Ectodermal cell (in vitro differentiated cells): ENCODE data around the gene RASIP1.
"Not testable (repeated sequence)": the region's sequence is repeated elsewhere in the genome, so short reads cannot be mapped to it uniquely, and the experiment has no call there.

ENCODE experiments used
- H3K27ac ChIP-seq: 2 replicates; pipeline ENCODE4 v1.7.0; 2013; ENCODE audit warnings: mild to moderate bottlenecking, low read depth, low read length; ENCODE audit not compliant: insufficient read depth, poor library complexity, severe bottlenecking
- H3K27me3 ChIP-seq: 2 replicates; pipeline ENCODE4 v1.7.0; 2013; ENCODE audit warnings: mild to moderate bottlenecking, low read length; ENCODE audit not compliant: insufficient read depth, control insufficient read depth, poor library complexity, severe bottlenecking
- H3K36me3 ChIP-seq: one replicate; pipeline ENCODE4 v1.7.0; 2013; ENCODE audit warnings: low read length; ENCODE audit not compliant: control insufficient read depth, insufficient read depth
- H3K4me1 ChIP-seq: one replicate; pipeline ENCODE4 v1.7.0; 2013; ENCODE audit warnings: low read length; ENCODE audit not compliant: control insufficient read depth, insufficient read depth
- H3K4me3 ChIP-seq: 2 replicates; pipeline ENCODE4 v1.7.0; 2013; ENCODE audit warnings: low read depth, low read length, control low read depth; ENCODE audit not compliant: insufficient read depth
- H3K9me3 ChIP-seq: 2 replicates; pipeline ENCODE4 v1.7.0; 2013; ENCODE audit warnings: mild to moderate bottlenecking, low read length, moderate library complexity; ENCODE audit not compliant: control insufficient read depth
- WGBS, 2 experiments: methylation state at CpG; one replicate each; pipeline ENCODE4 v1.1.7; 2013; ENCODE audit warnings: missing lambda C conversion rate in 2 of 2; 5-methylcytosine and 5-hydroxymethylcytosine counted together

The RASIP1 gene

GRCh38 chr19:48685583-48685982 lies 54.8 kb downstream of the RASIP1 start:
- H3K27ac ChIP-seq = no peak overlapping the region
- no peaks in the 10 kb centered on the region for H3K27me3 ChIP-seq
- H3K4me3 ChIP-seq = no peak overlapping the region
- 88 to 91% methylated on average over 9 of the region's 9 CpGs for WGBS, 2 experiments
- H3K4me1 ChIP-seq = no peaks in the 10 kb centered on the region
- H3K36me3 ChIP-seq = no peaks in the 10 kb centered on the region
- no peaks in the 10 kb centered on the region for H3K9me3 ChIP-seq

GRCh38 chr19:48683349-48683748 lies 57.1 kb downstream of the RASIP1 start:
- no peaks in the 10 kb centered on the region for H3K36me3 ChIP-seq
- H3K27ac ChIP-seq = no peak overlapping the region
- H3K27me3 ChIP-seq = no peaks in the 10 kb centered on the region
- H3K9me3 ChIP-seq = no peaks in the 10 kb centered on the region
- no peaks in the 10 kb centered on the region for H3K4me1 ChIP-seq
- WGBS, 2 experiments = 94 to 96% methylated on average over 11 of the region's 11 CpGs
- H3K4me3 ChIP-seq = no peak overlapping the region

- Histone ChIP-seq H3K27ac (no peak overlapping the region), H3K4me3 (no peak overlapping the region), H3K9me3 (no peaks in the 10 kb centered on the region), H3K27me3 (no peaks in the 10 kb centered on the region), H3K36me3 (no peaks in the 10 kb centered on the region), H3K4me1 (no peaks in the 10 kb centered on the region)
- 91% methylated on average over 7 of the region's 7 CpGs for WGBS, 2 experiments
These were observed 59.3 kb downstream of the RASIP1 start for GRCh38 chr19:48681127-48681470.

- H3K9me3 ChIP-seq = no peaks in the 10 kb centered on the region
- H3K36me3 ChIP-seq = no peaks in the 10 kb centered on the region
- 95% methylated on average over 45 of the region's 45 CpGs for WGBS, 2 experiments
- no peak overlapping the region for H3K27ac ChIP-seq
- H3K27me3 ChIP-seq = no peaks in the 10 kb centered on the region
- H3K4me3 ChIP-seq = no peak overlapping the region
- H3K4me1 ChIP-seq = no peaks in the 10 kb centered on the region
These were observed 59.8 kb downstream of the RASIP1 start for GRCh38 chr19:48680436-48681126.

- not testable (repeated sequence) for H3K9me3 ChIP-seq, H3K27ac ChIP-seq, H3K4me1 ChIP-seq, H3K27me3 ChIP-seq, H3K4me3 ChIP-seq, H3K36me3 ChIP-seq
- 96% methylated on average over 18 of the region's 19 CpGs for WGBS, 2 experiments
These were observed 60.4 kb downstream of the RASIP1 start for GRCh38 chr19:48680006-48680405.

GRCh38 chr19:48678201-48678600 lies 62.2 kb downstream of the RASIP1 start:
- peaks cover 18% of the 10 kb centered on the region for H3K4me1 ChIP-seq
- H3K27ac ChIP-seq = no peak overlapping the region
- no peaks in the 10 kb centered on the region for H3K9me3 ChIP-seq
- H3K36me3 ChIP-seq = no peaks in the 10 kb centered on the region
- no peak overlapping the region for H3K4me3 ChIP-seq
- H3K27me3 ChIP-seq = peaks cover 4% of the 10 kb centered on the region
- WGBS, 2 experiments = 91% methylated on average over 2 to 4 of the region's 4 CpGs

GRCh38 chr19:48676887-48677286 lies 63.5 kb downstream of the RASIP1 start:
- H3K4me1 ChIP-seq = peaks cover 24% of the 10 kb centered on the region
- H3K4me3 ChIP-seq = no peak overlapping the region
- WGBS, 2 experiments = 93 to 94% methylated on average over 13 of the region's 13 CpGs
- H3K27ac ChIP-seq = no peak overlapping the region
- H3K27me3 ChIP-seq = peaks cover 4% of the 10 kb centered on the region
- no peaks in the 10 kb centered on the region for H3K9me3 ChIP-seq
- no peaks in the 10 kb centered on the region for H3K36me3 ChIP-seq

GRCh38 chr19:48676487-48676886 lies 63.9 kb downstream of the RASIP1 start:
- H3K4me1 ChIP-seq = peaks cover 24% of the 10 kb centered on the region

GRCh38 chr19:48674921-48675824 lies 65.2 kb downstream of the RASIP1 start:
- peaks cover 4% of the 10 kb centered on the region for H3K27me3 ChIP-seq
- peaks cover 29% of the 10 kb centered on the region for H3K4me1 ChIP-seq
- no peak overlapping the region for H3K4me3 ChIP-seq
- WGBS, 2 experiments = 43 to 44% methylated on average over 28 of the region's 28 CpGs
- no peaks in the 10 kb centered on the region for H3K36me3 ChIP-seq
- no peak overlapping the region for H3K27ac ChIP-seq
- H3K9me3 ChIP-seq = no peaks in the 10 kb centered on the region

More at GRCh38 chr19:48676487-48676886, 63.9 kb downstream of the RASIP1 start:
- no peak overlapping the region for H3K27ac ChIP-seq
- 95 to 97% methylated on average over 17 of the region's 17 CpGs for WGBS, 2 experiments
- no peaks in the 10 kb centered on the region for H3K36me3 ChIP-seq
- H3K4me3 ChIP-seq = no peak overlapping the region
- H3K27me3 ChIP-seq = peaks cover 4% of the 10 kb centered on the region
- H3K9me3 ChIP-seq = no peaks in the 10 kb centered on the region

GRCh38 chr19:48674216-48674809 lies 66.1 kb downstream of the RASIP1 start:
- Histone ChIP-seq H3K27ac (no peak overlapping the region), H3K27me3 (peaks cover 4% of the 10 kb centered on the region), H3K4me1 (peaks cover 29% of the 10 kb centered on the region), H3K4me3 (no peak overlapping the region), H3K36me3 (no peaks in the 10 kb centered on the region), H3K9me3 (no peaks in the 10 kb centered on the region)
- 46 to 47% methylated on average over 19 of the region's 19 CpGs for WGBS, 2 experiments
